SK-N-SH (cell line): Measurements from ENCODE around the gene FHOD3.

Source experiments
- NFIC ChIP-seq: IDR thresholded peaks from 2 replicates; pipeline ENCODE4 v1.4.0; 2012; ENCODE audit warnings: borderline replicate concordance
- RAD21 ChIP-seq: IDR thresholded peaks from 2 replicates; pipeline ENCODE4 v1.6.1; 2012; ENCODE audit warnings: mild to moderate bottlenecking, low read length
- TF ChIP-seq, protein P1 (sequence below): fragments of 200-600 bp; sonication (generic); IDR thresholded peaks from 2 replicates; pipeline ENCODE4 v1.6.1; 2017; ENCODE audit warnings: antibody characterized with exemption, mild to moderate bottlenecking, moderate library complexity

DNA sequence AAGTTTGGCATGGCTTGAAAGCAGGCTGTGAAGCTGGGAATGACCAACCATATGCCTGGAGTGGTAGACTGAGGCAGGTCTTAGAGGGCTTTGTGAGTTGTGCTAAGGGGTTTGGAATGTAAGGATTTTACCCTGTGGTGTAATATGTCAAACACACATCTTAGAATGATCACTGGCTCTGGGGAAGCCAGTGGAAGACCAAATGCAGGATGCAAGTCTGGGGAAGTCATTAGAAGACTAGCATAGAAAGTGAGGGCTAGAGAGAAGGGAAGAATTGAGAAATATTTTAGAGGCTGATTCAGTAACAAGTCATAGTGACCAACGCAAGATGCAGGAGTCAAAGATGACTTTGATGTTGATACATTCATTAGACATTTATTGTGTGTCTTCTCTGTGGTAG lies 3.5 kb upstream of the FHOD3 start:
- TF ChIP-seq RAD21: no peak
- TF ChIP-seq, protein P1, sequence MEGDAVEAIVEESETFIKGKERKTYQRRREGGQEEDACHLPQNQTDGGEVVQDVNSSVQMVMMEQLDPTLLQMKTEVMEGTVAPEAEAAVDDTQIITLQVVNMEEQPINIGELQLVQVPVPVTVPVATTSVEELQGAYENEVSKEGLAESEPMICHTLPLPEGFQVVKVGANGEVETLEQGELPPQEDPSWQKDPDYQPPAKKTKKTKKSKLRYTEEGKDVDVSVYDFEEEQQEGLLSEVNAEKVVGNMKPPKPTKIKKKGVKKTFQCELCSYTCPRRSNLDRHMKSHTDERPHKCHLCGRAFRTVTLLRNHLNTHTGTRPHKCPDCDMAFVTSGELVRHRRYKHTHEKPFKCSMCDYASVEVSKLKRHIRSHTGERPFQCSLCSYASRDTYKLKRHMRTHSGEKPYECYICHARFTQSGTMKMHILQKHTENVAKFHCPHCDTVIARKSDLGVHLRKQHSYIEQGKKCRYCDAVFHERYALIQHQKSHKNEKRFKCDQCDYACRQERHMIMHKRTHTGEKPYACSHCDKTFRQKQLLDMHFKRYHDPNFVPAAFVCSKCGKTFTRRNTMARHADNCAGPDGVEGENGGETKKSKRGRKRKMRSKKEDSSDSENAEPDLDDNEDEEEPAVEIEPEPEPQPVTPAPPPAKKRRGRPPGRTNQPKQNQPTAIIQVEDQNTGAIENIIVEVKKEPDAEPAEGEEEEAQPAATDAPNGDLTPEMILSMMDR: no peak
- no peak for TF ChIP-seq NFIC
